NCI-H128 (cell line): Measurements from ENCODE around the gene SNAPC4.
"Not testable (repeated sequence)": the region's sequence is repeated elsewhere in the genome, so short reads cannot be mapped to it uniquely, and the experiment has no call there.

Experiments
- DNase-seq: peaks from one replicate; lab custom pipeline; 2025; ENCODE audit not compliant: unreplicated experiment; lab: John Stamatoyannopoulos, UW

SNAPC4 gene

GRCh38 chr9:136359774-136360718 lies 39.9 kb downstream of the SNAPC4 start:
- DNase-seq, result no peak

GRCh38 chr9:136358888-136359287 lies 41.1 kb downstream of the SNAPC4 start:
- DNase-seq, result no peak

- DNase-seq, result no peak
Measured at GRCh38 chr9:136358016-136358415, 42.0 kb downstream of the SNAPC4 start.

- no peak for DNase-seq
Measured at GRCh38 chr9:136357202-136357725, 42.7 kb downstream of the SNAPC4 start.

- DNase-seq, result no peak
Measured at GRCh38 chr9:136355616-136356557, 44.1 kb downstream of the SNAPC4 start.

- DNase-seq, result no peak
Measured at GRCh38 chr9:136354592-136355085, 45.3 kb downstream of the SNAPC4 start.

GRCh38 chr9:136353757-136354488 lies 46.0 kb downstream of the SNAPC4 start:
- no peak for DNase-seq

GRCh38 chr9:136353088-136353487 lies 46.9 kb downstream of the SNAPC4 start:
- no peak for DNase-seq

GRCh38 chr9:136352682-136353081 lies 47.3 kb downstream of the SNAPC4 start:
- DNase-seq, result no peak

GRCh38 chr9:136351868-136352267 lies 48.1 kb downstream of the SNAPC4 start:
- DNase-seq, result not testable (repeated sequence)

- DNase-seq, result no peak
Measured at GRCh38 chr9:136351252-136351800, 48.6 kb downstream of the SNAPC4 start.
